ENCODE data around the gene AFG3L2. TPM values are rescaled to one million over a fixed set of nuclear protein-coding genes. Genes with fewer than 3 reads are reported as not detected.

The AFG3L2 gene
- total RNA-seq, 1 donor from 2014 or later: 145 TPM

- ATAC-seq (ENCODE audit: poor library complexity) (peak; percentile 32), DNase-seq (no peak)
- intact Hi-C loops (cut with DNase I): no loop called here
Measured at GRCh38 chr18:12334366-12334808, 42.6 kb downstream of the AFG3L2 start.

GRCh38 chr18:12333506-12334290, 43.3 kb downstream of the AFG3L2 start:
- DNase-seq (no peak), ATAC-seq (ENCODE audit: poor library complexity) (peak; percentile 20)
- intact Hi-C loops (cut with DNase I): no loop called here

- intact Hi-C loops (cut with DNase I): no loop called here
- DNase-seq (no peak), ATAC-seq (ENCODE audit: poor library complexity) (no peak)
Measured at GRCh38 chr18:12330766-12331165, 46.3 kb downstream of the AFG3L2 start.

- intact Hi-C loops (cut with DNase I): no loop called here
- DNase-seq: no peak
- ATAC-seq (ENCODE audit: poor library complexity): no peak
Measured at GRCh38 chr18:12329125-12329698, 47.8 kb downstream of the AFG3L2 start.

- intact Hi-C loops (cut with DNase I): no loop called here
- no peak for DNase-seq
- no peak for ATAC-seq (ENCODE audit: poor library complexity)
Measured at GRCh38 chr18:12328179-12328823, 48.7 kb downstream of the AFG3L2 start.

- DNase-seq (peak; percentile 91), ATAC-seq (ENCODE audit: poor library complexity) (peak; percentile 79)
- intact Hi-C loops (cut with DNase I): no loop called here
Measured at GRCh38 chr18:12327510-12328178, 49.4 kb downstream of the AFG3L2 start.

GRCh38 chr18:12326711-12327460, 50.1 kb downstream of the AFG3L2 start:
- peak; percentile 3 for ATAC-seq (ENCODE audit: poor library complexity)
- intact Hi-C loops (cut with DNase I): no loop called here
- DNase-seq: no peak

GRCh38 chr18:12325726-12326245, 51.2 kb downstream of the AFG3L2 start:
- ATAC-seq (ENCODE audit: poor library complexity): no peak
- intact Hi-C loops (cut with DNase I): no loop called here
- no peak for DNase-seq

GRCh38 chr18:12324991-12325725, 51.9 kb downstream of the AFG3L2 start:
- ATAC-seq (ENCODE audit: poor library complexity): no peak
- DNase-seq: no peak
- intact Hi-C loops (cut with DNase I): no loop called here

- intact Hi-C loops (cut with DNase I): no loop called here
- ATAC-seq (ENCODE audit: poor library complexity) (no peak), DNase-seq (no peak)
Measured at GRCh38 chr18:12321333-12321732, 55.7 kb downstream of the AFG3L2 start.

GRCh38 chr18:12318857-12319256, 58.2 kb downstream of the AFG3L2 start:
- intact Hi-C loops (cut with DNase I): loop anchor here (5.0 to 10.0 kb wide), 2 partner anchors 37 to 56 kb away; partner anchors contain the start of gene AFG3L2
- ATAC-seq (ENCODE audit: poor library complexity) (no peak), DNase-seq (no peak)

- ATAC-seq (ENCODE audit: poor library complexity) (peak; percentile 50), DNase-seq (no peak)
- intact Hi-C loops (cut with DNase I): loop anchor here (5.0 to 10.0 kb wide), 2 partner anchors 36 to 56 kb away; partner anchors contain the start of gene AFG3L2
Measured at GRCh38 chr18:12318334-12318697, 58.7 kb downstream of the AFG3L2 start.

- intact Hi-C loops (cut with DNase I): loop anchor here (5.0 to 10.0 kb wide), 2 partner anchors 35 to 57 kb away; partner anchors contain the start of gene AFG3L2
- ATAC-seq (ENCODE audit: poor library complexity) (peak; percentile 74), DNase-seq (no peak)
Measured at GRCh38 chr18:12317664-12318333, 59.2 kb downstream of the AFG3L2 start.

- intact Hi-C loops (cut with DNase I): loop anchor here (5.0 to 10.0 kb wide), 2 partner anchors 34 to 59 kb away; partner anchors contain the start of gene AFG3L2
- ATAC-seq (ENCODE audit: poor library complexity) (peak; percentile 65), DNase-seq (peak; percentile 82)
Measured at GRCh38 chr18:12315911-12316310, 61.1 kb downstream of the AFG3L2 start.

GRCh38 chr18:12315490-12315889, 61.5 kb downstream of the AFG3L2 start:
- ATAC-seq (ENCODE audit: poor library complexity) (peak; percentile 16), DNase-seq (no peak)
- intact Hi-C loops (cut with DNase I): loop anchor here (5.0 to 10.0 kb wide), 2 partner anchors 33 to 59 kb away; partner anchors contain the start of gene AFG3L2

- ATAC-seq (ENCODE audit: poor library complexity) (no peak), DNase-seq (no peak)
- intact Hi-C loops (cut with DNase I): loop anchor here (5.0 to 10.0 kb wide), 2 partner anchors 32 to 60 kb away; partner anchors contain the start of gene AFG3L2
Measured at GRCh38 chr18:12314591-12315305, 62.3 kb downstream of the AFG3L2 start.

All from Right ventricle myocardium superior (tissue), 1 donor.